Mesothelial cell of epicardium (in vitro differentiated cells): Measurements from ENCODE around the gene UGT3A2. TPM values are rescaled to one million over a fixed set of nuclear protein-coding genes. Genes with fewer than 3 reads are reported as not detected.

Experiments used
- DNase-seq, 2 experiments: peaks; one replicate each; pipeline ENCODE4 v3.0.0; 2021; ENCODE audit warnings: low spot score in 2 of 2; ENCODE audit not compliant: unreplicated experiment in 2 of 2
- H3K27ac Mint-ChIP-seq: 2 replicates; pipeline ENCODE4 v1.8.0; 2021; ENCODE audit warnings: mixed read lengths
- H3K27me3 Mint-ChIP-seq: 2 replicates; pipeline ENCODE4 v1.8.0; 2021; ENCODE audit warnings: low read depth, mixed read lengths
- H3K36me3 Mint-ChIP-seq: 2 replicates; pipeline ENCODE4 v1.8.0; 2021; ENCODE audit warnings: mixed read lengths
- H3K4me1 Mint-ChIP-seq: 2 replicates; pipeline ENCODE4 v1.8.0; 2021; ENCODE audit warnings: mixed read lengths
- H3K4me3 Mint-ChIP-seq: 2 replicates; pipeline ENCODE4 v1.8.0; 2021; ENCODE audit warnings: mild to moderate bottlenecking, moderate library complexity, mixed read lengths
- H3K9me3 Mint-ChIP-seq: 2 replicates; pipeline ENCODE4 v1.8.0; 2021; ENCODE audit warnings: mixed read lengths
- CTCF ChIP-seq: fragments of 200-600 bp; sonication (generic); IDR thresholded peaks from one replicate; pipeline ENCODE4 v1.5.0; 2021; ENCODE audit warnings: antibody characterized with exemption; ENCODE audit not compliant: unreplicated experiment
- total RNA-seq: library from RNA; stranded (reverse); gene quantifications from 3 replicates; pipeline ENCODE4 v1.2.1, GENCODE V29; 2021

The UGT3A2 gene
- total RNA-seq, 1 donor from 2014 or later, result 0.34 TPM

GRCh38 chr5:36096486-36096885 lies 29.8 kb upstream of the UGT3A2 start:
- Mint-ChIP-seq H3K27me3 (peaks cover 2% of the 10 kb centered on the region), H3K4me3 (no peak overlapping the region), H3K27ac (no peak overlapping the region), H3K36me3 (peaks cover 1% of the 10 kb centered on the region), H3K4me1 (no peaks in the 10 kb centered on the region), H3K9me3 (peaks cover 15% of the 10 kb centered on the region)
- no peak for TF ChIP-seq CTCF
- no peak for DNase-seq

GRCh38 chr5:36089989-36090388 lies 23.3 kb upstream of the UGT3A2 start:
- Mint-ChIP-seq H3K27me3 (peaks cover 1% of the 10 kb centered on the region), H3K27ac (no peak overlapping the region), H3K4me1 (no peaks in the 10 kb centered on the region), H3K36me3 (no peaks in the 10 kb centered on the region), H3K4me3 (no peak overlapping the region), H3K9me3 (peaks cover 23% of the 10 kb centered on the region)
- no peak for DNase-seq
- no peak for TF ChIP-seq CTCF

GRCh38 chr5:36079200-36079781 lies 12.6 kb upstream of the UGT3A2 start:
- H3K27ac Mint-ChIP-seq, result no peak overlapping the region
- TF ChIP-seq CTCF, result peak; percentile 72
- H3K4me3 Mint-ChIP-seq, result peak overlapping the region; percentile 17
- H3K36me3 Mint-ChIP-seq, result no peaks in the 10 kb centered on the region
- H3K9me3 Mint-ChIP-seq, result peaks cover 8% of the 10 kb centered on the region
- no peaks in the 10 kb centered on the region for H3K4me1 Mint-ChIP-seq
- DNase-seq, result no peak
- peaks cover 9% of the 10 kb centered on the region for H3K27me3 Mint-ChIP-seq

- no peaks in the 10 kb centered on the region for H3K4me1 Mint-ChIP-seq
- no peaks in the 10 kb centered on the region for H3K36me3 Mint-ChIP-seq
- no peaks in the 10 kb centered on the region for H3K9me3 Mint-ChIP-seq
- no peak for DNase-seq
- H3K27me3 Mint-ChIP-seq, result peaks cover 10% of the 10 kb centered on the region
- TF ChIP-seq CTCF, result no peak
- H3K27ac Mint-ChIP-seq, result no peak overlapping the region
- H3K4me3 Mint-ChIP-seq, result no peak overlapping the region
These were observed 11.7 kb upstream of the UGT3A2 start for GRCh38 chr5:36078430-36078829.

GRCh38 chr5:36073595-36074216 lies 7.0 kb upstream of the UGT3A2 start:
- no peaks in the 10 kb centered on the region for H3K36me3 Mint-ChIP-seq
- no peaks in the 10 kb centered on the region for H3K9me3 Mint-ChIP-seq
- H3K27ac Mint-ChIP-seq, result no peak overlapping the region
- H3K4me3 Mint-ChIP-seq, result no peak overlapping the region
- DNase-seq, result no peak
- H3K4me1 Mint-ChIP-seq, result no peaks in the 10 kb centered on the region
- H3K27me3 Mint-ChIP-seq, result peaks cover 31% of the 10 kb centered on the region
- no peak for TF ChIP-seq CTCF
